Breast epithelium (tissue), 3 donors: Measurements from ENCODE around the gene RAB8A.

Source experiments
- POLR2A ChIP-seq: fragments of 450-650 bp; IDR thresholded peaks from one replicate; pipeline ENCODE4 v1.6.1; 2016; ENCODE audit warnings: antibody characterized with exemption, mild to moderate bottlenecking, moderate library complexity
- TF ChIP-seq, protein P1 (sequence below), 3 donors: fragments of 450-650 bp; IDR thresholded peaks; one replicate each; pipeline ENCODE4 v1.5.1; 2016 to 2017; ENCODE audit warnings: antibody characterized with exemption in 3 of 3, mild to moderate bottlenecking in 3 of 3, moderate library complexity in 3 of 3

DNA sequence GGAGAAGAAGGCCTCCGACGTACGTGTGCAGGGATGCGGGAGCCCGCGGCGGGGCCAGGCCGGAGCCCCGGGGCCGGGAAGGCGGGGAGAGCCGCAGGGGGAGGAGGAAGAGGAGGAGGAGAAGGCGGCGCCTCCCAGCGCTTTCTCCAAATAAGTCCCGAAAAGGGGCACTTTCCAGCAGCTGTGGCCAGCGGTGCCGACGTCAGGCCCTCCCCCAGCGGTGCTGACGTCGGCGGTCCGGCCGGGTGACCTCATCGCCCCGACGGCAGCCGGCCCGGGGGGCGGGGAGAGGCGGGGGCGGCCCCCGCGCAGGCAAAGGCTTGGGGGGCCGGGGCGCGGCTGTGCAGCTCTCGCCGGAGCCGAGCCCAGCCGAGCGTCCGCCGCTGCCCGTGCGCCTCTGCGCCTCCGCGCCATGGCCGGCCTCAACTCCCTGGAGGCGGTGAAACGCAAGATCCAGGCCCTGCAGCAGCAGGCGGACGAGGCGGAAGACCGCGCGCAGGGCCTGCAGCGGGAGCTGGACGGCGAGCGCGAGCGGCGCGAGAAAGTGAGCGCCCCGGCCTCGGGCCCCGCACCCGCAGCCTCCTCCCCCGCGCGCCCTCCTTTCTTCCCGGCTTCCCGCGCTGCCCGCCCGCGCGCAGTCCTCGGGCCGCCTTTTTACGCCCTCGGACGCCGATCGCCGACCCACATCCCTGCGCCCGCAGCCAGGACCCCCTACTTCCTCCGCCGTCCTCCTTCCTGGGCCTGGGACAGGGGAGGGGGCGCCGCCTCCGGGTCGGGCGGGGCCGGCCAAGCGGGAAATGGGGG, 35.3 kb upstream of the RAB8A start, which contains the start of gene TPM4:
- TF ChIP-seq, protein P1, sequence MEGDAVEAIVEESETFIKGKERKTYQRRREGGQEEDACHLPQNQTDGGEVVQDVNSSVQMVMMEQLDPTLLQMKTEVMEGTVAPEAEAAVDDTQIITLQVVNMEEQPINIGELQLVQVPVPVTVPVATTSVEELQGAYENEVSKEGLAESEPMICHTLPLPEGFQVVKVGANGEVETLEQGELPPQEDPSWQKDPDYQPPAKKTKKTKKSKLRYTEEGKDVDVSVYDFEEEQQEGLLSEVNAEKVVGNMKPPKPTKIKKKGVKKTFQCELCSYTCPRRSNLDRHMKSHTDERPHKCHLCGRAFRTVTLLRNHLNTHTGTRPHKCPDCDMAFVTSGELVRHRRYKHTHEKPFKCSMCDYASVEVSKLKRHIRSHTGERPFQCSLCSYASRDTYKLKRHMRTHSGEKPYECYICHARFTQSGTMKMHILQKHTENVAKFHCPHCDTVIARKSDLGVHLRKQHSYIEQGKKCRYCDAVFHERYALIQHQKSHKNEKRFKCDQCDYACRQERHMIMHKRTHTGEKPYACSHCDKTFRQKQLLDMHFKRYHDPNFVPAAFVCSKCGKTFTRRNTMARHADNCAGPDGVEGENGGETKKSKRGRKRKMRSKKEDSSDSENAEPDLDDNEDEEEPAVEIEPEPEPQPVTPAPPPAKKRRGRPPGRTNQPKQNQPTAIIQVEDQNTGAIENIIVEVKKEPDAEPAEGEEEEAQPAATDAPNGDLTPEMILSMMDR (IDR thresholded peaks at IDR 0.05): no peak
- peak; percentile 75 for TF ChIP-seq POLR2A
